A549 (cell line): ENCODE data around the gene PTPN1. TPM values are rescaled to one million over a fixed set of nuclear protein-coding genes. Genes with fewer than 3 reads are reported as not detected.

Experiments used
- ATAC-seq, 2 experiments: fragments of 200-7000 bp in 1 of 2; fragments of >200 bp in 1 of 2; cut with Nextera tagmentation in 1 of 2; cut with Tn5 transposase in 1 of 2; 3 replicates each; pipeline versions ENCODE4 v1.8.0 to v1.9.1; 2018 to 2020; ENCODE audit warnings: mild to moderate bottlenecking in 1 of 2, moderate library complexity in 1 of 2
- CTCF ChIA-PET: fragments of 300-600 bp; sonication (Branson Sonifier 250); formaldehyde crosslinking; extraction: SDS; loops from one replicate; lab custom pipeline; 2021; ENCODE audit warnings: antibody characterized with exemption, inconsistent platforms; lab: Yijun Ruan, JAX
- POLR2A ChIA-PET: fragments of 350-600 bp; formaldehyde crosslinking; extraction: SDS; loops from one replicate; lab custom pipeline; 2021; ENCODE audit warnings: antibody characterized with exemption, inconsistent platforms; lab: Yijun Ruan, JAX
- DNase-seq, 2 experiments: peaks; one replicate each; pipeline versions ENCODE4 v3.0.0 to v3.0.0-alpha.2; 2011 to 2016; ENCODE audit warnings: low read depth in 1 of 2, low spot score in 1 of 2
- FAIRE-seq: peaks from 2 replicates; lab custom pipeline; 2011; peaks lifted over from hg19 to GRCh38; lab: Jason Lieb, UNC
- H3K27ac ChIP-seq, 2 experiments: fragments of >200 bp; sonication (Bioruptor Twin); formaldehyde crosslinking; 3 replicates each; pipeline ENCODE4 v1.5.1; 2016 to 2017
- H3K4me1 ChIP-seq: fragments of >200 bp; sonication (Bioruptor Twin); formaldehyde crosslinking; 3 replicates; pipeline ENCODE4 v1.6.1; 2016
- H3K4me2 ChIP-seq: fragments of >200 bp; sonication (Bioruptor Twin); formaldehyde crosslinking; 3 replicates; pipeline ENCODE4 v1.6.1; 2016
- H3K4me3 ChIP-seq: fragments of >200 bp; sonication (Bioruptor Twin); formaldehyde crosslinking; 3 replicates; pipeline ENCODE4 v1.5.1; 2016
- H3K9me3 ChIP-seq: fragments of >200 bp; sonication (Bioruptor Twin); formaldehyde crosslinking; 3 replicates; pipeline ENCODE4 v1.6.1; 2016
- BCL3 ChIP-seq: fragments of >200 bp; sonication (Bioruptor Twin); formaldehyde crosslinking; IDR thresholded peaks from 3 replicates; pipeline ENCODE4 v1.6.1; 2016
- BHLHE40 ChIP-seq: IDR thresholded peaks from 2 replicates; pipeline ENCODE4 v1.6.1; 2012; ENCODE audit warnings: low read depth, low read length, inconsistent platforms
- CBX2 ChIP-seq: fragments of 200-600 bp; sonication (generic); IDR thresholded peaks from 2 replicates; pipeline ENCODE4 v1.6.1; 2016; ENCODE audit warnings: low read depth, mild to moderate bottlenecking, borderline replicate concordance
- CEBPB ChIP-seq, 2 experiments: fragments of >200 bp in 1 of 2; sonication (Bioruptor Twin) in 1 of 2; formaldehyde crosslinking in 1 of 2; IDR thresholded peaks; 2 replicates each; pipeline ENCODE4 v1.6.1; 2012 to 2016
- ELK1 ChIP-seq: fragments of 150-350 bp; IDR thresholded peaks from 2 replicates; pipeline ENCODE4 v1.6.1; 2014; ENCODE audit warnings: low read depth, mild to moderate bottlenecking, low read length
- EP300 ChIP-seq, 2 experiments: fragments of >200 bp; sonication (Bioruptor Twin); formaldehyde crosslinking; IDR thresholded peaks; 2 replicates in 1 of 2; 3 replicates in 1 of 2; pipeline ENCODE4 v1.6.1; 2016 to 2017
- FOSB ChIP-seq: fragments of 250-450 bp; sonication (Bioruptor Pico); IDR thresholded peaks from 2 replicates; pipeline ENCODE4 v1.5.0; 2020; ENCODE audit warnings: mild to moderate bottlenecking, moderate library complexity
- GATA3 ChIP-seq: IDR thresholded peaks from 2 replicates; pipeline ENCODE4 v1.6.1; 2012; ENCODE audit warnings: borderline replicate concordance
- HDAC2 ChIP-seq: fragments of 200-600 bp; sonication (generic); IDR thresholded peaks from 2 replicates; pipeline ENCODE4 v1.6.1; 2016
- HEYL ChIP-seq: fragments of 250-450 bp; sonication (Bioruptor Pico); IDR thresholded peaks from 2 replicates; pipeline ENCODE4 v1.8.0; 2021; ENCODE audit warnings: mild to moderate bottlenecking, moderate library complexity
- HOXA7 ChIP-seq: fragments of 250-450 bp; sonication (Bioruptor Pico); IDR thresholded peaks from 2 replicates; pipeline ENCODE4 v1.5.0; 2020; ENCODE audit warnings: mild to moderate bottlenecking, moderate library complexity
- JUNB ChIP-seq: fragments of >200 bp; sonication (Bioruptor Twin); formaldehyde crosslinking; IDR thresholded peaks from 2 replicates; pipeline ENCODE4 v1.6.1; 2016
- MAX ChIP-seq: IDR thresholded peaks from 2 replicates; pipeline ENCODE4 v1.6.1; 2012
- NFE2L2 ChIP-seq: fragments of 150-350 bp; conservative IDR thresholded peaks from 2 replicates; pipeline ENCODE4 v1.6.1; 2014; ENCODE audit warnings: low read length
- NPAS2 ChIP-seq: fragments of 250-450 bp; sonication (Bioruptor Pico); IDR thresholded peaks from 2 replicates; pipeline ENCODE4 v1.8.0; 2022; ENCODE audit warnings: mild to moderate bottlenecking, moderate library complexity, borderline replicate concordance
- PBX3 ChIP-seq: IDR thresholded peaks from 2 replicates; pipeline ENCODE4 v1.6.1; 2012
- POLR2A ChIP-seq: IDR thresholded peaks from 2 replicates; pipeline ENCODE4 v1.6.1; 2012; ENCODE audit warnings: mild to moderate bottlenecking, low read length
- RAD21 ChIP-seq, 2 experiments: fragments of >200 bp in 1 of 2; sonication (Bioruptor Twin) in 1 of 2; formaldehyde crosslinking in 1 of 2; IDR thresholded peaks in 1 of 2; conservative IDR thresholded peaks in 1 of 2; 2 replicates in 1 of 2; 3 replicates in 1 of 2; pipeline ENCODE4 v1.6.1; 2012 to 2018; ENCODE audit warnings: inconsistent platforms in 1 of 2
- RARB ChIP-seq: fragments of 250-450 bp; sonication (Bioruptor Pico); IDR thresholded peaks from 2 replicates; pipeline ENCODE4 v1.8.0; 2021; ENCODE audit warnings: mild to moderate bottlenecking, moderate library complexity
- RFX5 ChIP-seq: fragments of 450-650 bp; IDR thresholded peaks from 2 replicates; pipeline ENCODE4 v1.7.1; 2014; ENCODE audit warnings: antibody characterized with exemption, mild to moderate bottlenecking, moderate library complexity
- USF2 ChIP-seq: fragments of 450-650 bp; IDR thresholded peaks from 2 replicates; pipeline ENCODE4 v1.6.1; 2014; ENCODE audit warnings: antibody characterized with exemption
- ZFP36 ChIP-seq: fragments of 450-650 bp; IDR thresholded peaks from 2 replicates; pipeline ENCODE4 v1.6.1; 2014; ENCODE audit warnings: borderline replicate concordance; ENCODE audit not compliant: partially characterized antibody
- ZSCAN20 ChIP-seq: fragments of 250-450 bp; sonication (Bioruptor Pico); IDR thresholded peaks from 2 replicates; pipeline ENCODE4 v1.8.0; 2022; ENCODE audit warnings: mild to moderate bottlenecking, moderate library complexity
- WGBS: methylation state at CpG from one replicate; pipeline ENCODE4 v1.1.6; 2017; ENCODE audit errors: missing lambda C conversion rate; 5-methylcytosine and 5-hydroxymethylcytosine counted together
- polyA plus RNA-seq, 4 experiments: library from polyadenylated mRNA; depleted of rRNA in 3 of 4; stranded (reverse); fragments of >200 nt; fragmentation: RNase III in 1 of 4; extraction: RNeasy Plus Mini Kit Qiagen cat#74134 plus additional on column Dnase treatment in 1 of 4; gene quantifications; 2 replicates in 3 of 4; 3 replicates in 1 of 4; pipeline ENCODE4 v1.2.3, GENCODE V29; 2011 to 2017
- TF ChIP-seq, protein P1 (sequence below): fragments of >200 bp; sonication (Bioruptor Twin); formaldehyde crosslinking; IDR thresholded peaks from 3 replicates; pipeline ENCODE4 v1.5.1; 2016

The PTPN1 gene
- polyA plus RNA-seq, 2 of the 4 experiments (the other 2 are of a cell fraction) = 23.2 to 24.3 TPM

DNA sequence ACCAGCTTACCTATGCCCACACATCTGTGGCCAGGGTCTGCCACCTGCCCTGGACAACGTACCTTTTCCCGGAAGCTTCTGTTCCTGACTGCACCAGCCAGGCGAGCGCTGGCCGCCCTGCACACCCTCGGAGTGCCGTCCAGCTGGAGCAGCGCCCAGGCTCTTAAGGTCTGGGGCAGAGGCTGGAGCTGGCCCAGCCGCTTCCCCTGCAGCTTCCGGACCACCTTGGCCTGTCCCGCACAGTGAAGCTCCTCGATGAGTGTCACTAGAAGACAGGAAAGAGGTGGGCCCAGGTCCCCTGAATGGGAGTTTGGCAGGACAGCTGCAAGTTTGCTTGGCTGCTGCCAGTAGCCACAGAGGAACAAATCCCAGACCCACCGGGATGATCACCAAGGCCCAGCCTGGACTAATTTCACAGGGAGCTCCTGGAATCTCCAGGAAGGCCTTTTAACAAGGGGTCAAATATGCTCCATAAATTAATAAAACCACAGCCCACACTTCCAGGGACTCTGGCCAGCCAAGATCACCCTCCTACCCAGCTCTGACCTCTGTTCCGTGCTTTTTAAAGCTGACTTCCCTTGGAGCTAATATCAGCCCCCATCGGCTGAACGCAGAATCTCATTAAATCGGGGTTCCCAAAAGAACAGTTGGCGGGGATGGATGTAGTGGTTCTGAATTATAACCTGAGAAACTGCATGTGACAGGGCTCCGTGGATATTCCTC is 82.3 kb downstream of the PTPN1 start:
- FAIRE-seq = no peak
- H3K9me3 ChIP-seq = no peaks in the 10 kb centered on the region
- H3K4me2 ChIP-seq = no peak overlapping the region
- no peak for DNase-seq
- no peaks in the 10 kb centered on the region for H3K4me1 ChIP-seq
- no peak for ATAC-seq
- no peak overlapping the region for H3K4me3 ChIP-seq
- no peak overlapping the region for H3K27ac ChIP-seq
- 90% methylated on average over 18 of the region's 19 CpGs for WGBS
- TF ChIP-seq BCL3 (no peak), ZSCAN20 (CRISPR knock-in tag) (no peak), HOXA7 (CRISPR knock-in tag) (no peak), EP300 (IDR thresholded peaks at IDR 0.05) (no peak), POLR2A (no peak), MAX (no peak), CBX2 (no peak), CEBPB (IDR thresholded peaks at IDR 0.05) (no peak), ZFP36 (no peak), JUNB (no peak), RAD21 (conservative IDR thresholded peaks at IDR 0.05 in 1 of 2, IDR thresholded peaks at IDR 0.05 in 1 of 2) (no peak), HDAC2 (no peak), GATA3 (no peak)
- TF ChIP-seq, protein P1, sequence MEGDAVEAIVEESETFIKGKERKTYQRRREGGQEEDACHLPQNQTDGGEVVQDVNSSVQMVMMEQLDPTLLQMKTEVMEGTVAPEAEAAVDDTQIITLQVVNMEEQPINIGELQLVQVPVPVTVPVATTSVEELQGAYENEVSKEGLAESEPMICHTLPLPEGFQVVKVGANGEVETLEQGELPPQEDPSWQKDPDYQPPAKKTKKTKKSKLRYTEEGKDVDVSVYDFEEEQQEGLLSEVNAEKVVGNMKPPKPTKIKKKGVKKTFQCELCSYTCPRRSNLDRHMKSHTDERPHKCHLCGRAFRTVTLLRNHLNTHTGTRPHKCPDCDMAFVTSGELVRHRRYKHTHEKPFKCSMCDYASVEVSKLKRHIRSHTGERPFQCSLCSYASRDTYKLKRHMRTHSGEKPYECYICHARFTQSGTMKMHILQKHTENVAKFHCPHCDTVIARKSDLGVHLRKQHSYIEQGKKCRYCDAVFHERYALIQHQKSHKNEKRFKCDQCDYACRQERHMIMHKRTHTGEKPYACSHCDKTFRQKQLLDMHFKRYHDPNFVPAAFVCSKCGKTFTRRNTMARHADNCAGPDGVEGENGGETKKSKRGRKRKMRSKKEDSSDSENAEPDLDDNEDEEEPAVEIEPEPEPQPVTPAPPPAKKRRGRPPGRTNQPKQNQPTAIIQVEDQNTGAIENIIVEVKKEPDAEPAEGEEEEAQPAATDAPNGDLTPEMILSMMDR = no peak
- TF ChIP-seq, all 56 proteins: peak for 0
- ChIA-PET CTCF (interaction anchor here (0.7 to 2.4 kb wide), 14 partner anchors 10 to 507 kb away, joined by 3 to 7 read pairs (median 4); no protein-coding TSS in a partner anchor), POLR2A (interaction anchor here (0.5 kb wide), 1 partner anchor 23 kb away, joined by 3 read pairs; no protein-coding TSS in a partner anchor)

DNA sequence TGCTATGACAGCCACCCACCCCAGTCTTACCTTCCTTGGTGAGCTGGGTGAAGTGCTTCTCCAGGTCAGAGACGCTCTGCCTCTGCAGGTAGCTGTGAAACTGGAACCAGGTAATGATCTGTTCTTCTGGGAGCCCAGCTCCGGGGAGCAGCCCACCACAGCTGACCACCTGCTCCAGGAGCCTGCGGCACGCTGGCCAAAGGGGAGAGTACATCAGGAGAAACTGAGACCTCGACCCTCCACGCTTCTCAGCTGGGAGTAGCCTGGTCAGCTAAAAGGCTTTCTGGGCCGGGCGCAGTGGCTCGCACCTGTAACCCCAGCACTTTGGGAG is 82.8 kb downstream of the PTPN1 start:
- 95% methylated on average over 9 of the region's 9 CpGs for WGBS
- Histone ChIP-seq H3K4me2 (no peak overlapping the region), H3K27ac (no peak overlapping the region), H3K4me3 (no peak overlapping the region), H3K4me1 (no peaks in the 10 kb centered on the region), H3K9me3 (no peaks in the 10 kb centered on the region)
- DNase-seq = no peak
- FAIRE-seq = no peak
- ATAC-seq = no peak
- ChIA-PET POLR2A (interaction anchor here (0.5 kb wide), 1 partner anchor 23 kb away, joined by 3 read pairs; no protein-coding TSS in a partner anchor), CTCF (interaction anchor here (0.6 to 2.4 kb wide), 12 partner anchors 9 to 507 kb away, joined by 3 to 7 read pairs (median 4); no protein-coding TSS in a partner anchor)
- no peak for TF ChIP-seq RFX5
- TF ChIP-seq USF2 = no peak

DNA sequence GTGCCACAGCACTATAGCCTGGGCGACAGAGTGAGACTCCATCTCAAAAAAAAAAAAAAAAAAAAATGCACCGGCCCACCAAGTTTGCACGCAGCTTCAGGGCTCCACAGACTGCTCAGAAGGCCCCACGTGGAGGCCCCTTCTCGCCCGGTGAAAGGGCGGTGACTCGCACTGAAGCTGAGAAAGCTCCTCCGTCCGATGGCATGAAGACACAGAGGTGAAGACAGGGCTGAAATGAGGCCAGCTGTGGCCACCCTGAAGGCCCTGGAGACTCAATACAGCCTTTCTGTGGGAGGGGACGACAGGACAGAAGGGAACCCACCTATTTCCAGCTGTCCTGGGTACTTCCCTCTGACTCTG is 84.0 kb downstream of the PTPN1 start:
- Histone ChIP-seq H3K4me2 (no peak overlapping the region), H3K9me3 (no peaks in the 10 kb centered on the region), H3K27ac (no peak overlapping the region), H3K4me1 (no peaks in the 10 kb centered on the region), H3K4me3 (no peak overlapping the region)
- WGBS = 94% methylated on average over 11 of the region's 11 CpGs
- FAIRE-seq (no peak), ATAC-seq (no peak; a peak in 1 of 6 replicates), DNase-seq (no peak)
- TF ChIP-seq BCL3 (no peak), ZSCAN20 (CRISPR knock-in tag) (no peak), HEYL (no peak), PBX3 (no peak), EP300 (IDR thresholded peaks at IDR 0.05) (no peak), NPAS2 (no peak), BHLHE40 (no peak), RAD21 (conservative IDR thresholded peaks at IDR 0.05 in 1 of 2, IDR thresholded peaks at IDR 0.05 in 1 of 2) (no peak), JUNB (no peak), FOSB (CRISPR knock-in tag) (no peak), RARB (CRISPR knock-in tag) (no peak), ELK1 (no peak), NFE2L2 (no peak), USF2 (no peak)
- ChIA-PET CTCF (interaction anchor here (0.6 to 4.0 kb wide), 11 partner anchors 14 to 163 kb away, joined by 3 to 32 read pairs (median 4); no protein-coding TSS in a partner anchor), POLR2A (no interaction called here)
